Thyroid gland (tissue), 4 donors: ENCODE measurements around the gene PKP4. TPM values are rescaled to one million over a fixed set of nuclear protein-coding genes. Genes with fewer than 3 reads are reported as not detected.

Source experiments
- DNase-seq, 2 donors: peaks; one replicate each; pipeline ENCODE4 v3.0.0-alpha.2; 2019
- H3K27ac ChIP-seq, 3 donors: fragments of 200-600 bp; sonication (generic); 1 replicate in 2 of 3; 2 replicates in 1 of 3; pipeline ENCODE4 v1.5.1; 2016 to 2019; ENCODE audit warnings: mild to moderate bottlenecking in 1 of 3, moderate library complexity in 1 of 3
- H3K27me3 ChIP-seq: fragments of 200-600 bp; sonication (generic); one replicate; pipeline ENCODE4 v1.5.1; 2019
- H3K36me3 ChIP-seq, 2 donors: fragments of 200-600 bp; sonication (generic); one replicate each; pipeline ENCODE4 v1.5.1; 2016 to 2019
- H3K4me1 ChIP-seq, 2 donors: fragments of 200-600 bp; sonication (generic); one replicate each; pipeline ENCODE4 v1.5.1; 2017 to 2019
- H3K4me3 ChIP-seq, 3 donors: fragments of 200-600 bp; sonication (generic); replicated peaks in 1 of 3; 1 replicate in 2 of 3; 2 replicates in 1 of 3; pipeline ENCODE4 v1.5.1; 2016; ENCODE audit warnings: mild to moderate bottlenecking in 1 of 3
- H3K9me3 ChIP-seq: fragments of 200-600 bp; sonication (generic); one replicate; pipeline ENCODE4 v1.5.1; 2017
- CTCF ChIP-seq, 6 experiments: fragments of 200-600 bp in 3 of 6; fragments of 450-650 bp in 3 of 6; sonication (generic) in 3 of 6; IDR thresholded peaks; one replicate each; pipeline ENCODE4 v1.5.1; 2016 to 2019; ENCODE audit warnings: antibody characterized with exemption in 6 of 6, mild to moderate bottlenecking in 2 of 6, inconsistent platforms in 1 of 6, moderate library complexity in 1 of 6
- POLR2A ChIP-seq, 2 donors: fragments of 450-650 bp; IDR thresholded peaks; one replicate each; pipeline ENCODE4 v1.6.1; 2017; ENCODE audit warnings: antibody characterized with exemption in 2 of 2, mild to moderate bottlenecking in 2 of 2, moderate library complexity in 1 of 2
- WGBS, 2 donors: methylation state at CpG; one replicate each; pipeline ENCODE4 v1.1.5; 2017; 5-methylcytosine and 5-hydroxymethylcytosine counted together
- intact Hi-C: fragments of 100-400 bp; cut with DNase I; formaldehyde crosslinking; loops from one replicate; pipeline ENCODE4 v1.15.1; 2023
- total RNA-seq, 4 donors: library from RNA; depleted of rRNA; stranded (reverse); fragments of >200 nt; gene quantifications; one replicate each; pipeline ENCODE4 v1.2.3, GENCODE V29; 2016

Gene PKP4
- total RNA-seq, 4 donors from 2014 or later = 117 to 155 (median 136) TPM

GRCh38 chr2:158498749-158499136, 42.0 kb downstream of the PKP4 start:
- no peak for DNase-seq
- intact Hi-C loops = no loop called here
- H3K4me1 ChIP-seq = peaks cover 7 to 18% of the 10 kb centered on the region in 2 donors
- no peak overlapping the region for H3K4me3 ChIP-seq
- no peak overlapping the region for H3K27ac ChIP-seq
- H3K27me3 ChIP-seq = no peaks in the 10 kb centered on the region
- H3K9me3 ChIP-seq = no peaks in the 10 kb centered on the region
- WGBS, 2 donors = 86 to 90% methylated on average over 3 of the region's 3 CpGs
- TF ChIP-seq POLR2A (IDR thresholded peaks at IDR 0.05) (no peak), CTCF (IDR thresholded peaks at IDR 0.05) (no peak)
- H3K36me3 ChIP-seq = no peaks in the 10 kb centered on the region

- intact Hi-C loops = no loop called here
- no peak overlapping the region for H3K4me3 ChIP-seq
- H3K9me3 ChIP-seq = no peaks in the 10 kb centered on the region
- H3K4me1 ChIP-seq = peaks cover 4 to 16% of the 10 kb centered on the region in 2 donors
- TF ChIP-seq CTCF (IDR thresholded peaks at IDR 0.05) (no peak), POLR2A (IDR thresholded peaks at IDR 0.05) (no peak)
- H3K36me3 ChIP-seq = no peaks in the 10 kb centered on the region
- no peak overlapping the region for H3K27ac ChIP-seq
- WGBS, 2 donors = 78 to 81% methylated on average over 2 of the region's 2 CpGs
- no peaks in the 10 kb centered on the region for H3K27me3 ChIP-seq
- no peak for DNase-seq
These were observed 42.6 kb downstream of the PKP4 start for GRCh38 chr2:158499383-158499782.

GRCh38 chr2:158500333-158500732, 43.6 kb downstream of the PKP4 start:
- no peaks in the 10 kb centered on the region for H3K9me3 ChIP-seq
- DNase-seq = no peak
- H3K27ac ChIP-seq = peak overlapping the region in 1 of 3 donors; percentile 24
- no peak for TF ChIP-seq POLR2A (IDR thresholded peaks at IDR 0.05)
- TF ChIP-seq CTCF (IDR thresholded peaks at IDR 0.05) = no peak
- no peaks in the 10 kb centered on the region for H3K36me3 ChIP-seq
- peaks cover 4 to 16% of the 10 kb centered on the region in 2 donors for H3K4me1 ChIP-seq
- intact Hi-C loops = no loop called here
- H3K27me3 ChIP-seq = no peaks in the 10 kb centered on the region
- no peak overlapping the region for H3K4me3 ChIP-seq
- 88 to 98% methylated on average over 2 of the region's 2 CpGs for WGBS, 2 donors

GRCh38 chr2:158501301-158501700, 44.5 kb downstream of the PKP4 start:
- H3K27me3 ChIP-seq = no peaks in the 10 kb centered on the region
- intact Hi-C loops = no loop called here
- TF ChIP-seq CTCF (IDR thresholded peaks at IDR 0.05) (no peak), POLR2A (IDR thresholded peaks at IDR 0.05) (no peak)
- DNase-seq = peak; percentile 91 to 93
- no peaks in the 10 kb centered on the region for H3K9me3 ChIP-seq
- peaks cover 10 to 23% of the 10 kb centered on the region in 2 donors for H3K4me1 ChIP-seq
- no peak overlapping the region for H3K27ac ChIP-seq
- no peaks in the 10 kb centered on the region for H3K36me3 ChIP-seq
- WGBS, 2 donors = 30 to 44% methylated on average over 1 of the region's 1 CpG
- no peak overlapping the region for H3K4me3 ChIP-seq

- 86% methylated on average over 2 of the region's 2 CpGs for WGBS, 2 donors
- no peak overlapping the region for H3K27ac ChIP-seq
- peaks cover 20 to 28% of the 10 kb centered on the region in 2 donors for H3K4me1 ChIP-seq
- no peaks in the 10 kb centered on the region for H3K9me3 ChIP-seq
- no peak for DNase-seq
- H3K4me3 ChIP-seq = no peak overlapping the region
- H3K36me3 ChIP-seq = no peaks in the 10 kb centered on the region
- no peak for TF ChIP-seq POLR2A (IDR thresholded peaks at IDR 0.05)
- TF ChIP-seq CTCF (IDR thresholded peaks at IDR 0.05) = no peak
- intact Hi-C loops = no loop called here
- H3K27me3 ChIP-seq = no peaks in the 10 kb centered on the region
These were observed 46.2 kb downstream of the PKP4 start for GRCh38 chr2:158502974-158503373.
